ENCODE results near the gene ZDHHC7.

ZDHHC7 gene

GRCh38 chr16:84986879-84987278, 24.5 kb downstream of the ZDHHC7 start (continued):
- TF ChIP-seq PATZ1 (tag by site-specific recombination; IDR thresholded peaks at IDR 0.05) (no peak), REPIN1 (tag by site-specific recombination; IDR thresholded peaks at IDR 0.05; ENCODE audit: low read depth) (no peak), ZSCAN30 (tag by site-specific recombination; IDR thresholded peaks at IDR 0.05) (no peak), ZNF621 (tag by site-specific recombination; IDR thresholded peaks at IDR 0.05) (no peak), ZBTB17 (tag by site-specific recombination; IDR thresholded peaks at IDR 0.05) (no peak), ZBTB7A (tag by site-specific recombination; IDR thresholded peaks at IDR 0.05; ENCODE audit: low read depth) (no peak), GLI4 (tag by site-specific recombination; IDR thresholded peaks at IDR 0.05) (no peak), ZNF660 (tag by site-specific recombination; IDR thresholded peaks at IDR 0.05) (no peak), ZFP69B (tag by site-specific recombination; IDR thresholded peaks at IDR 0.05) (no peak), ZNF114 (tag by site-specific recombination; IDR thresholded peaks at IDR 0.05) (no peak), ZNF404 (tag by site-specific recombination; IDR thresholded peaks at IDR 0.05) (no peak), ZNF510 (tag by site-specific recombination; IDR thresholded peaks at IDR 0.05; ENCODE audit: insufficient replicate concordance) (no peak), PRDM4 (tag by site-specific recombination; IDR thresholded peaks at IDR 0.05) (no peak), ZNF146 (tag by site-specific recombination; IDR thresholded peaks at IDR 0.05) (no peak), ZNF157 (tag by site-specific recombination; IDR thresholded peaks at IDR 0.05) (no peak)

- Histone ChIP-seq H3K4me1 (ENCODE audit: control insufficient read depth, insufficient read depth, low read length) (no peaks in the 10 kb centered on the region), H3K9me3 (ENCODE audit: control insufficient read depth, insufficient read depth, low read depth, low read length) (no peaks in the 10 kb centered on the region), H3K36me3 (ENCODE audit: control insufficient read depth in 2 of 2, insufficient read depth in 1 of 2, low read length in 2 of 2) (peaks cover 0 to 80% of the 10 kb centered on the region in 2 experiments), H3K27ac (ENCODE audit: extremely low read depth, low read depth, low read length) (no peak overlapping the region), H3K4me3 (ENCODE audit: low read depth, low read length) (no peak overlapping the region)
- TF ChIP-seq ZFHX2 (tag by site-specific recombination; conservative IDR thresholded peaks at IDR 0.05), result peak; percentile 29; the same call in 1 of the 2 replicates
- no peak for TF ChIP-seq MYNN (tag by site-specific recombination; IDR thresholded peaks at IDR 0.05; ENCODE audit: borderline replicate concordance)
- TF ChIP-seq ZNF521 (tag by site-specific recombination; IDR thresholded peaks at IDR 0.05), result no peak
- TF ChIP-seq ZNF341 (tag by site-specific recombination; IDR thresholded peaks at IDR 0.05; ENCODE audit: low read depth), result no peak
- ChIA-PET POLR2A (interaction anchor here (0.6 to 0.7 kb wide), 2 partner anchors 313 to 339 kb away, joined by 3 to 7 read pairs; no protein-coding TSS in a partner anchor), CTCF (no interaction called here)
These were observed 25.2 kb downstream of the ZDHHC7 start for GRCh38 chr16:84986102-84986501.

All from HEK293 (cell line).